AG04450 (cell line): Measurements from ENCODE around the gene SMAP1. TPM values are rescaled to one million over a fixed set of nuclear protein-coding genes. Genes with fewer than 3 reads are reported as not detected.
A peak's percentile ranks its signal among the peaks of the same experiment; 100 is the strongest.

ENCODE experiments used
- CTCF ChIA-PET: fragments of 300-600, 350-600 bp; formaldehyde crosslinking; extraction: SDS; loops from one replicate; lab custom pipeline; 2022; ENCODE audit warnings: antibody characterized with exemption, inconsistent platforms; lab: Charles Lee
- POLR2A ChIA-PET: fragments of 350-600 bp; formaldehyde crosslinking; extraction: SDS; loops from one replicate; lab custom pipeline; 2021; ENCODE audit warnings: antibody characterized with exemption, inconsistent platforms; lab: Yijun Ruan, JAX
- DNase-seq: peaks from one replicate; pipeline ENCODE4 v3.0.0-alpha.2; 2011; ENCODE audit warnings: low read depth, low spot score
- H3K27ac ChIP-seq: one replicate; pipeline ENCODE4 v1.5.1; 2012; ENCODE audit warnings: low read depth, low read length, control low read depth
- H3K27me3 ChIP-seq: one replicate; pipeline ENCODE4 v1.6.0; 2012; ENCODE audit warnings: low read length; ENCODE audit not compliant: control insufficient read depth, insufficient read depth
- H3K4me3 ChIP-seq: 2 replicates; pipeline ENCODE4 v1.5.1; 2011; ENCODE audit warnings: mild to moderate bottlenecking, low read depth, low read length, control low read depth
- H3K9me3 ChIP-seq: 2 replicates; pipeline ENCODE4 v1.5.1; 2012; ENCODE audit warnings: low read length; ENCODE audit not compliant: control insufficient read depth, insufficient read depth
- polyA plus RNA-seq: library from polyadenylated mRNA; depleted of rRNA; stranded (reverse); fragments of >200 nt; gene quantifications from 2 replicates; pipeline ENCODE4 v1.2.3, GENCODE V29; 2011; rRNA removed
- TF ChIP-seq, protein P1 (sequence below): IDR thresholded peaks from 2 replicates; pipeline ENCODE4 v1.5.1; 2011; ENCODE audit warnings: low read depth, low read length, control low read depth, inconsistent platforms

Gene SMAP1
- polyA plus RNA-seq, 1 experiment: 25.0 TPM

GRCh38 chr6:70900047-70900446, 232.4 kb downstream of the SMAP1 start:
- Histone ChIP-seq H3K27me3 (no peaks in the 10 kb centered on the region), H3K4me3 (no peak overlapping the region), H3K27ac (no peak overlapping the region), H3K9me3 (no peaks in the 10 kb centered on the region)
- ChIA-PET CTCF (interaction anchor here (0.6 kb wide), 4 partner anchors 16 to 1191 kb away, joined by 3 to 4 read pairs (median 3); no protein-coding TSS in a partner anchor), POLR2A (no interaction called here)
- DNase-seq: no peak
- TF ChIP-seq, protein P1, sequence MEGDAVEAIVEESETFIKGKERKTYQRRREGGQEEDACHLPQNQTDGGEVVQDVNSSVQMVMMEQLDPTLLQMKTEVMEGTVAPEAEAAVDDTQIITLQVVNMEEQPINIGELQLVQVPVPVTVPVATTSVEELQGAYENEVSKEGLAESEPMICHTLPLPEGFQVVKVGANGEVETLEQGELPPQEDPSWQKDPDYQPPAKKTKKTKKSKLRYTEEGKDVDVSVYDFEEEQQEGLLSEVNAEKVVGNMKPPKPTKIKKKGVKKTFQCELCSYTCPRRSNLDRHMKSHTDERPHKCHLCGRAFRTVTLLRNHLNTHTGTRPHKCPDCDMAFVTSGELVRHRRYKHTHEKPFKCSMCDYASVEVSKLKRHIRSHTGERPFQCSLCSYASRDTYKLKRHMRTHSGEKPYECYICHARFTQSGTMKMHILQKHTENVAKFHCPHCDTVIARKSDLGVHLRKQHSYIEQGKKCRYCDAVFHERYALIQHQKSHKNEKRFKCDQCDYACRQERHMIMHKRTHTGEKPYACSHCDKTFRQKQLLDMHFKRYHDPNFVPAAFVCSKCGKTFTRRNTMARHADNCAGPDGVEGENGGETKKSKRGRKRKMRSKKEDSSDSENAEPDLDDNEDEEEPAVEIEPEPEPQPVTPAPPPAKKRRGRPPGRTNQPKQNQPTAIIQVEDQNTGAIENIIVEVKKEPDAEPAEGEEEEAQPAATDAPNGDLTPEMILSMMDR: no peak

GRCh38 chr6:70901324-70901723, 233.6 kb downstream of the SMAP1 start:
- CTCF ChIA-PET: interaction anchor here (0.9 to 5.5 kb wide), 3 partner anchors 17 to 194 kb away, joined by 3 to 28 read pairs (median 6); no protein-coding TSS in a partner anchor
- POLR2A ChIA-PET: no interaction called here
- Histone ChIP-seq H3K27me3 (no peaks in the 10 kb centered on the region), H3K9me3 (no peaks in the 10 kb centered on the region), H3K27ac (no peak overlapping the region), H3K4me3 (no peak overlapping the region)
- TF ChIP-seq, protein P1: peak; percentile 36
- DNase-seq: no peak

GRCh38 chr6:70903665-70904452, 236.2 kb downstream of the SMAP1 start:
- H3K27me3 ChIP-seq: no peaks in the 10 kb centered on the region
- no peaks in the 10 kb centered on the region for H3K9me3 ChIP-seq
- no peak for DNase-seq
- POLR2A ChIA-PET: no interaction called here
- no peak overlapping the region for H3K27ac ChIP-seq
- CTCF ChIA-PET: interaction anchor here (5.5 kb wide), 1 partner anchor 19 kb away, joined by 28 read pairs; no protein-coding TSS in a partner anchor
- TF ChIP-seq, protein P1: no peak
- no peak overlapping the region for H3K4me3 ChIP-seq

- no peaks in the 10 kb centered on the region for H3K9me3 ChIP-seq
- H3K27me3 ChIP-seq: no peaks in the 10 kb centered on the region
- ChIA-PET POLR2A (no interaction called here), CTCF (interaction anchor here (0.6 to 5.5 kb wide), 2 partner anchors 9 to 21 kb away, joined by 3 to 28 read pairs; no protein-coding TSS in a partner anchor)
- no peak overlapping the region for H3K4me3 ChIP-seq
- TF ChIP-seq, protein P1: no peak
- no peak for DNase-seq
- H3K27ac ChIP-seq: no peak overlapping the region
These were observed 238.1 kb downstream of the SMAP1 start for GRCh38 chr6:70905742-70906141.

Other genes with a start within 250 kb of the SMAP1 start
- 7.4 and 8.3 TPM in 2 replicates for gene SDHAF4, start 101.0 kb upstream of the SMAP1 start, polyA plus RNA-seq